GM19328 (cell line): ENCODE measurements around the gene RBBP5.

Experiments
- ATAC-seq: cut with Tn5 transposase; IDR thresholded peaks from one replicate; pipeline ENCODE4 v1.9.1; 2021; ENCODE audit warnings: mild to moderate bottlenecking, moderate library complexity; ENCODE audit not compliant: unreplicated experiment

RBBP5 gene

DNA sequence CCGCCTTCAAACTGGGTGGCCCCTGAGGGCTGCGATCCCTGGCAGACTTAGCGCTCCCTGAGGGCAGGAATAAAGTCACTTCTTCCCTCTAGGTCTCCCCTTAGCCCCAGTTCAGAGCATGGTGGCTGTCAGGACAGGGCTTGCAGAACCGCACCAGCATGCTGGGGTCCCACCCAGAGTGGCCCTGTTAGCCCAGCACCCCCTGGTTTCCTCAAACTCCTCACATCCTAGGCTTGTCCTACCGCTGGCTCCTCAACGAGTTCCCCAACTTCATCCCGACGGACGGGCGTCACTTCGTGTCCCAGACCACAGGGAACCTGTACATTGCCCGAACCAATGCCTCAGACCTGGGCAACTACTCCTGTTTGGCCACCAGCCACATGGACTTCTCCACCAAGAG lies 62.9 kb downstream of the RBBP5 start:
- ATAC-seq, result no peak

DNA sequence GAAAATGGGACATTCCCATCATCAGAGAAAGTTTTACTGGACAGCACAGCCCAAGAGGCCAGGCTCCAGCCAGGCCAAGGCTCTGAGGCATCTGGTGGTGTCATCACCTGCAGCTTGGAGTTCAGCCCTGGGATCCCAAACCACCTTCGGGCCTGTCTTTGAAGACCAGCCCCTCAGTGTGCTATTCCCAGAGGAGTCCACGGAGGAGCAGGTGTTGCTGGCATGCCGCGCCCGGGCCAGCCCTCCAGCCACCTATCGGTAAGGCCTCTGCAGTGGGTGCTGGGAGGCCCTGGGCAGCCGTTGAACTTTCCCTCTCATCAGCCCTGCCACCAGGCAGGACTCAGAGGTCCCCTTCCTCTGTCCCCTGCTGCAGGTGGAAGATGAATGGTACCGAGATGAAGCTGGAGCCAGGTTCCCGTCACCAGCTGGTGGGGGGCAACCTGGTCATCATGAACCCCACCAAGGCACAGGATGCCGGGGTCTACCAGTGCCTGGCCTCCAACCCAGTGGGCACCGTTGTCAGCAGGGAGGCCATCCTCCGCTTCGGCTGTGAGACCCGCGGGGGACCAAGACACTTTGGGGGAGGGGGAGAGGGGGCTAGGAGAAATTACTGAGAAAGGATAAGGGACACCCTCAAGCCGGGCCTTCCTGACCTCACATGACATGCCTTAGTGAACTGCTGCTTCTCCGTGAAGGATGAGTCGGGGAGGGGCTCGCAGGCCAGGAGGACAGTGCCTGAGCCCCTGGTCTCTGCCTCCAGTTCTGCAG lies 63.8 kb downstream of the RBBP5 start:
- ATAC-seq, result no peak

DNA sequence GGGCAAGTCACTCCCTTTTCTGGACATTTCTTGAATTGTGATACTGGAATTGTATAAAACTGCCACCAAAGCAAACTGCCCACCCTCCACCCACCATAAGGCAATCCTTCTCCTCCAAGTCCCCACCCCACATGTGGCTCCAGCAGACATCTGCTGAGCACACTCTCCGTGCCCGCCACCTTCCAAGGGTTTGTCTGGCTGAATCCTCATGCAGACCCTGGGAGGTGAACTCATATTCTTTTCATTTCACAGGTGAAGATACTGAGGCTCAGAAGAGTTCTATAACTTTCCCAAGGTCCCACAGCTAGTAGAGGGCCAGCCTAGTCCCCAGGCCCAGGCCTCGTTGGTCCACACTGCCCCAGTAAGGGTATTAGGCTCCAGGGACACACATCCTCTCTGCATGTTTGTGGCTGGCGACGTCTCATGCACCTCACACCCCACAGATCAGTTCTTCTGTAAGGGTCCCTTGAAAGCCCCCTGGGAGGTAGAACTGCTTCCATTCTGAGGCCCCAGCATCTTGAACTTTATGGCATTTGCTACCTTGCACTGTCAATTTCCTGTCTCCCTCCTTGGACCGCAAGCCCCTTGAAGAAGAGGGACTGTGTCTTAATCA lies 64.7 kb downstream of the RBBP5 start:
- no peak for ATAC-seq

DNA sequence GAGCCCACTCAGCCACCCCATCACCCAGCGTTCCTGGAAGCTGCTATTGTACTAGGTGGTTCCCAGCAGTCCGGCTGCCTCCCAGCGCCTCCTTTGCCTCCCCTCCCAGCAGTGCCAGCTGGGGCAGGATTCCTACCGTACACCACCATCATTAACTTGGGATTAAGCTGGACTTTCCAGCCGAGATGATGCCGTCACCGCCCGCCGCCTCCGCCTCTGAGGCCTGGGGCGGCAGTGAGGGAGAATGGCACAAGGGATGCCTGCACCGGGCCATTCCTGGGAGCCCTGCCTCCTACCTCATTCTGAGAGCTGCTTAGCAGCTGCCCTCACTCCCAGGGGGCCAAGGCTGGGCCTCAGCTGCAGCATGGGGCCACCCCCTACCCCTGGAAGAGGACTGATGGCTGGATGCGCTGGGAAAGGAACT lies 65.6 kb downstream of the RBBP5 start:
- ATAC-seq, result no peak

DNA sequence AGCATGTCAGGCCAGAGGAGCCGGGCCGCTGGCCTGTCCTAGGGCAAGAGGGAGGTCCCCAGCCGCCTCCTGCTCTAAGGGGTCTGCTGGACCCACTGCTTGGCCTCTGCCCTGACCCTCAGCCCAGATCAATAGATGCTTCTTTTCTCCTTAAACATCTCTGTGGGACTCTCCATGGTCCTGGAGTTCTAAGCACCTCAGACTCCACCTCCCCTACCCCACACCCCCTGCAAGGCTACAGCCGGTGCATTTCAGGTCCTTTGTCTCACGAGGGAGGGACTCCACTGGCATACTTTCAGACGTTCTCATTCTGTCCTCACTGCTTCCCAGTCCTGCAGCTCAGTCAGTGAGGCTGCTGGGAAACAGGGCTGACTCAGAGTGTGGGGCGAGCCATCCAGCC lies 67.8 kb downstream of the RBBP5 start:
- no peak for ATAC-seq

DNA sequence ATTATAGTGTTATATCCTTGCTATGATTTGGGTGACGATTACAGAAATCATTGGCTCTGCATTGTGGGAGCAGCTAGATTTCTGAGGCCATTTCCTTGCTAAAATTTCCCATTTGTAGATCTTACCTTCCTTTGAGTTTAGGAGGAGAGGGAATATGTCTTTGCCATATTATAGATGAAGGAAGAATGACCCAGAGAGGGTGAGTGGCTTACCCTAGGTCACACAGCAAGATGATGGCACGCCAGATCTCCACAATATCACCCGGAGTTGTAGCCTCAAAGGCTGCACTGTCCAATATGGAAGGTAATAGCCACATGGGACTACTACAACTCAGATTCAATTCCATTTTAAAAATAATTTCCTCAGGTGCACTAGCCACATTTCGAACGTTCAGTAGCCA lies 68.5 kb downstream of the RBBP5 start:
- ATAC-seq, result no peak

DNA sequence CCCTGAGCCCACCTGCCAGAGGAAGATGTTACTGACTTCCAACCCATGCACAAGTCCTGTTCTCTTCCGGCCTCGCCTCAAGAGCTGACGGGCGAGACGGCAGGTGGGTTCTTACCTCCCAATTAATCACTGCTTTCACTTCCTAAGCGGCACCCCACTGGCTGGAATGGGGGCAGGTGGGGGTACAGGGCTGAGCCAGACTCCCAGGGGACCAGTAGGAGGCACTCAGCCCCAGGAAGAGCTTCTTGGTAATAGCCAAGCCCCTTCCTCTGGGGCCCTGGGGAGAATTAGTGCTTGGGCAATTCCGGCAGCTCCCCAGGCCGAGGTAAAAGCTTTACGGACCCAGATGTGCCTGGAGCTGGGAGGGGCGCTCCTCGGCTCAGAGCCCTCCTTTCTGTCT lies 69.1 kb downstream of the RBBP5 start:
- no peak for ATAC-seq

DNA sequence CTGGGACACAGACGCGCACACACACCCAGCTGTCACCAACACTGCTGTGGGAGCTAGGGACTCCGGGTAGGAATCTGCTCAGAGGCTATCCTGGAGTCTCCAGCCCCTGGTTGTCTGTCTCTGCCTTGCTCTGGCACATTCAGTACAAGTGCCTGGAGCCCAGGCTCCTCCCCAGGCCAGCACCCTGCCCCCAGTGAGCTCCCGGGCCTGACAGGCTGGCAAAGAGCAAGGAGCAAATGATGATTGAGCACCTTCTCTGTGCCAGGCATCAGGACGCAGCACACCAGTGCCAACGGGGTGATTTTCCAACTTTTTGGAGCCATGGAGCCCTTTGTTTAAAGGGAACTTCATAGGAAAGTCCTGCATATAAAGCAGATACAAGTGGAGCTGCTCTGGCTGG lies 72.3 kb downstream of the RBBP5 start:
- no peak for ATAC-seq

DNA sequence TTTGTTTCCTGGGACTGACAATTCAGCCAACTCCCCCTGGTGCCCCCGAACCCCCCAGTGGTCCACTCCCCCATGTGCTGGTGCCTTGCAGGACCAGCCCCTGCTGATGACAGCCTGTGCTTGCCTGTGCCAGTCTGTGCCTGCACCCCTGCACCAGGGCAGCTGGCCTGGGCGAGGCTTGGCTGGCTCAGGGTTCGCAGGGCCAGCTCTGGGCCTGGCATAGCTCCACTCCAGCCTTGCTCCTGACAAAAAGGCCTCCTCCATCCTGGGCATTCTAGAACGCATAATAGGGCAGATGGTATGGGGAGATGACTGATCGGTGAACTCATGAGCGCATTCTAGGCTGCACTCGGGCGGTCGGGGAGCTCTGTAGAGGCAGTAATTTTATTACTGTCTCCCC lies 73.4 kb downstream of the RBBP5 start:
- ATAC-seq, result no peak

DNA sequence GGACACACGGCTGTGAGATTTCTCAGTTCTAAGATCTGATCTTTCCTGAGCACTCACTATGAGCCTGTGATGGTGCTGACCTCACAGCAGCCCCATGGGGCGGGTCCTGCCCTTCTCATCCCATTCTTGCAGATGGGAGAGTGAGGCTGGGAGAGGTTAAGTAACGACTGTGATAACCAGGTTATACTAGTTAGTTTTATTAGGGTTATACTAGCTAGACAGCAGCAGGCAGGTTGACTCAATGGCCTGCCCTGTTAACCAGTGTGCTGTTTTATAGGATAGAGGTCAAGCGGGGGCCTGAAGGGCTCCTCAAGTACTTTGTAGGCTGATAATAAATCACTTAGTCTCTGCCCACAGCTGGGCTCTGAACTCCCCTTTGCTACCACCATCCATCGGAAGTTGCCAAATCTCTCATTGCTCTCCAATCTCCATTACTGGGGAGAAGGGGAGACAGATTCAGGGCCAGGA lies 74.0 kb downstream of the RBBP5 start:
- ATAC-seq, result no peak

DNA sequence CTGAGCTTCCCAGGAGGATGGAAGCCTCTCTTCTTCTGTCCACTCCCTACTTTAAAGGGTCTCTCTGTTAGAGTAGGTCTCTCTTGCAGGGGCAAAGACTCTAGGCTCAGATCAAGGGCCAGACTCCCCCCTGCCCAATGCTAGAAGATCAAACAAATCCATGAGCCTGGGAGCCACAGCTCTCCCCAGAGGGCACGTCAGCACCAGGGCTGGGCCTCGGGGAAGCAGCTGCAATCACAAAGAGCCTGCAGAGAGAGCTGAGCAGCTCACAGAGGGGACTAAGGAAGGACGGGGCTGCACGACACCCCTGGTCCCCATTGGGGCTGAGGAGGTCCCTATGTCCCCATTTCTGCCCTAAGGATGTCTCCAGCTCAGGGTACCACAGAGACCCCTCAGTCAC lies 74.9 kb downstream of the RBBP5 start:
- no peak for ATAC-seq

DNA sequence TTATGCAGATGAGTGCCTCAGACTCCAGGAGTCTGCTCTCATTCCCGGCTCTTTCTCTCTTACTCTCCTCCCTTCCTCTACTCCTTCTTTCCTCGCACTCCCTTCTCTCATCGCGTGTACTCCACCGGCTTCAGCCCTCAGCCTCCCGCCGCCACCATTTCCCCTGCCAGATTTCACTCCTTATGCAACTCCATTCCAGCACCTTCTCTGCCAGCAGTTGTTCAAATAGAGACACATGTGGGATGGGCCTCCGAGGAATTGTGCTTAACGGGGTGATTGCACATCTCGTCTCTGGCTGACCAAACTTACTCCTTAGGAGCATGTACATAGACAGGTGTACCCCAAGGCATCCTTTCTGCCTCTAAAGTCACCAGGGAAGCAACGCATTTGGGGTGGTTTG lies 76.6 kb downstream of the RBBP5 start:
- no peak for ATAC-seq

DNA sequence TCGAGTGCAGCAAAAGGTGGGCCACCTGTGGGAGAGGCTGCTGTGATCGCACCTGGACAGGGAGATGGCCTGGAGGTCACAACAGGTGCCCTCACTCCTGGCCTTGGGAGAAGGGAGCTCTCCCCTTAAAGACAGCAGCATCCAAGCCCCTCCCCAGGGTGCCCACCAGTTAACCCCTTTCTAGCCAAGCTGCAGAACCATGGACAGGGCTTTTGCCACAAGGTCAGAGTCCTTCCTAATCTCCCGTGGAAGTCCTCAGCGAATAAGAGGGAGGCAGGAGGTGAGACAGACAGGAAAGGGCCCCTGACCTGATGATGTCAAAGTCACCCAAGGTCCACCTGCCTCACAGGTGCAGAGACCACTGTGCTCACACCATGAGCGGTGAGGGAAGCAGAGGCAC lies 77.0 kb downstream of the RBBP5 start:
- no peak for ATAC-seq

DNA sequence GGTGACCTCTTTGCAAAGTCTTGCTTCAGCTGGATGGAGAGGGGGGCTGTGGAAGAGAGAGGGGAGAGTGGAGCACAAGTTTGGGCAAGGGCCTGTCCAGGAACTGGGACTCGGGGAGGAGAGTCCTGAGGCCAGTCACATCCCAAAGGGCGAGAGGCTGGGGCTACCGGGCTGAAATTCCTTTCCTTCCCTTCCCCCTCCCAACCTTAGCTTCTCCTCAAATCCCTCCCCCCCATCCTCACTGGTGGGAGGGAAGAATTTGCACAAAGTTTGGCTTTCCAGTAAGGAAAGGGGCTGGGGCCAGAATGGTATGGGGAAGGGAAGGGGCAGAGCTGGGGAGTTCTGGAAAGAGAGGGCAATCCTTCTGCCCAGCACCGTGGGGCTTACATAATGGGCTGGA lies 77.9 kb downstream of the RBBP5 start:
- ATAC-seq, result no peak

DNA sequence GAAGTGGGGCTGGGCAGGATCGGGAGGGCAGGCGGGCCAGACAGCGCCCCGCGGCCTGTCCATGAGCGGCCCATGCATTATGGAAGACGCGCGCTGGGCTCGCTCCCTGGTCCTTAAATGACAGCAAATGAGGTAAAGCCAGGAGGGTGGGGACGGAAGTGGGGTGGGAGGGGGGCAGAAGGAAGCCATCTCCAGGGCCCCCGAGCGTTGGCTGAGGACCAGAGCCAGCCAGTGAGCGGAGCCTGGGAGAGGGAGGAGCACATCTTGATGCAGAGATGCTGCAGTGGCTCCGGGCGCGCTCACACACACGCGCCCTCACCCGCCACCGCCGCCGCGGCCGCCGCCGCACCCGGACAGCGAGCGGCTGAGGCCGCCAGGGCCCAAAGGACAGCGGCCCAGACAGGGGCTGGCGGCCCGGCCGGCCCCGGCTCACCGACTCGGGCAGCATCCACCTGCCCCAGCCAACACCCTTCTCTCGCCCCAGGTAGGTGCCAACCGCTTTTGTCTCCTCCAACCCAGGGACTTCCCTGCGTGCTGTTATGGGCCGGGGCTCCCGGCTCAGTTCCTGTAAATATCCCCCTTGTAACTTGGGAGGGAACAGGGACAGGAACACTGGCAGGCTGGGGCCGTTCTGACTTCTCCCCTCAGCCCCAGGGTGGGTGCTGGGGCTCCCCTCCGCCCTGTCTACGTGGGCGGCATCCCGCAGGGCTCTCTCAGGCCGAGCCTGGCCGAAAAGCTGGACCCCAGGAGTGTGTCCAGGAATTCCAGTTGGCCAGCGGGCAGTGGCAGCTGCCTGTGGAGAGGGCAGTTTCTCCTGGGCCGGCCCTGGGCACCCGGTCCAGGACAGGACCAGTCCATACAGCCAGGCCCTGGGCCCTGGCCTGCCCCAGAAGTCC lies 78.6 kb downstream of the RBBP5 start, which contains the start of gene CNTN2:
CNTN2 (plus strand) TSS at position 302 of the 896 bp plus-strand sequence. CDS start 9,974 bp downstream, outside the sequence.
- no peak for ATAC-seq

DNA sequence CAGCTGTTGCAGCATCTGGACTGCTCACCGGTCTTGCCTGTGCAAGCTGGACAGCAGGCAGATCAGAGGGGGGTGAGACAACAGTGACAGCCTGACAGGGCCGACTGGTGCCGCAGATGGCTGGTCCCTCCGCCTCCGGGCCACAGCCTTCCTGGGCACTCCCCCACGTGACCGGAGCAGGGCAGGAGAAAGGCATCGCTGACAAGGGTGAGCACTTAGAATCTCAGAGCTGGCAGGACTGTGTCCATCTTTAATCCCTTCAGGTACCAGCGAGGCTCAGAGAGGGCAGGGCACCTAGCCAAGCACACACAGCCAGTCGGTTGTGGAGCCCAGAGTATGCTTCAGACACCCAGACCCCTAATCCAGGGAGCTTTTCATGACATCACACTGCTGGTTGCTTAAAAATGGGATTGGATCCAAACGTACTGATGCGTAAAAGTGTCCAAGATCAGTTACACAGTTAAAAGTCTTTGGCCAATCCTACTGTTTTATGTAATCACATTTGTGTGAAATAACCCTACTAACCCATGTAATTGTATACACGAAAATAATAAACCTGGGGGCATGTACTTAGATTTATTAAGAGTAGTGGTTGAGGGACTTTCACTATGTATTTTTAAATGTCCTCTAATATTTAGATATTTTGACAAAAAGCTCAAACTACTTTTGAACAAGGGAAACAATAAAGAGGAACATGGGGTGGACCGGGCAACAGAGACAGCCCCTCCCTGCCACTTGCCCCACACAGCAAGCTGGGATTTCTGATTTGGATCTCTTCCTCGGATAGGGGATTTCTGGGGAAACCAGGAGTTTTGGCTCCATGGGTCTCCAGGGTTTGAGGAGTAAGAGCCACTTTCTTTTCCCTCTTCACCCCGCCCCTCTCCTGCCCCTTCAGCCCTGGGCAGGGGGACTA lies 79.5 kb downstream of the RBBP5 start:
- no peak for ATAC-seq

DNA sequence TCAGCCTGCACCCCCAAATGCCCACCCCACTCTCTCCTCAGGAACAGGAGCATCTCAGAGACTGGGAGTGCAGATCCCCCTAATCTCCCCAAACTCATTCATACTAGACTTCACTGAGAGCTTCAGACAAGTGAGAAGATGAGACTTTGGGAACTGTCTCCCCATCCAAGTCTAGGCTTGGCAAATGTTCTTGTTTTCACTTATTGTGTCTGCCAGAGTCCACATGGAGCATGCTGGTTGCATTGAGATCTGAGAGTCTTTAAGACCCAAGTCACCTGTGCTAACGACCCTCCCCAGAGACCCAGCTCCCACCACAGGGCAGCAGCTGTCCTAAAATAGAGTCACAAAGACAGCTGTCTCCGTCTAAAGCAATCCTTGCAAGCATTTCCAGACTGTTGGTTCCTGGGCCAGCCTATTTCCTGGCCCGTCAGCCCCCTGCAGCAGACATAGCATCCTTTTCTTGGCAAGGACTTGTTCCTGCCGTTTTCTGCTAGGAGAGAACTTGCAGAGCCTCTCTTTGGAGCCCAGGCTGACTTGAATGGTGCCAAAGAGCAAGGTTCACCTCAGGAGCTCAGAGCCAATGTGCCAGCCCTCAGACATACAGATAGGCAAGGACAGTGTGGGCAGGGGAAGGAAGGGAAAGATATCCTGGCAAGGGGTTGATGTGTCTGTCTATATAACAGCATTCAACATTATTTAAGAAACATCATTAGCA lies 80.6 kb downstream of the RBBP5 start:
- no peak for ATAC-seq

DNA sequence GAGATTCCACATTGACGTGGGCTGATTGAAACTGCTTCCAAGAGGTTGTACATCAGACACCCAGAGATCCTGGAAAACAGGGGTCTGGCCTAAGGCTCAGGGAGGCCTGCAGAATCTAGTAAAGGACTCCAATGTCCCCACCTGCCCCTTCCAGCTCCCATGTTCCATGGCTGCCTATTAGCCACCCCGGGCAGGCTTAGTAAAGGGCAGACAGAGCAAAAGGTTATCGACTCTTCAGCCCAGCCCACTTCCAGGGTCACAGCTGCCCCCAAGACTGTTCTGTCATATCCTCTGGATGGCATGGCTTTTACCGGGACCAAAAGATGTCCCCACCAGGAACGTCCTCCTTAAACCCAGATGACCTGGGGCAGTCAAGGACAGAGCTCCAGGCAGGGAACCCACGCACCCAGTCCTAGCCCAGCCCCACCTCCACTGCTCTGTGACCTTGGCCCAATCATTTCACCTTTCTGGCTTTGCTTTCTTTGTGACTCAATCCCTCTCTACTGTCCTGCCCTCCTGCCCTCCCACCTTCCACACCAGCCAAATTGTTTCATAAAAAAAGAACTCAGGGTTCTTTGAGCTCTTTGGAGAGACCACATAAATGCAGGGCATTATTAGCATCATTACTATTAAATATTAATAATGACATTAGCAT lies 83.5 kb downstream of the RBBP5 start:
- no peak for ATAC-seq

DNA sequence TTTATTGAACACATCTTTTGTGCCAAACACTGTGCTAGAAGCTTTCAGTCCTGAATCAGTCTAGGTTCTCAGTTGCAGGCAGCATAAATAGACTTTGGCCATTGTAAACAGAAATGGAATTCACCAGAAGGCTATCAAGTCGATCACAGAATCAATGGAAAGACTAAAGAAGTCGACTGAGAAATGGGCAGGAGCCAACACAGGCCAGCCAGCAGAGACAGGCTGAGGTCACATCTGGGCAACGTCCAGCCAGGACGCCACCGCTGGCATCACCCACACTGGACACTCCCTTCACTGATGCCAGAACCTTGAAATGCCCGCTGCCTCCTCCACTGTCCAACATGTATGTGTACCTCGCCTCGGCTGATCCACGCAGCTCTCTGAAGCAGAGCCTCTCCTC lies 84.2 kb downstream of the RBBP5 start:
- ATAC-seq, result no peak
